Esophagus muscularis mucosa (tissue), 4 donors: ENCODE measurements around the gene TXNL4A. TPM values are rescaled to one million over a fixed set of nuclear protein-coding genes. Genes with fewer than 3 reads are reported as not detected.

ENCODE experiments used
- DNase-seq: peaks from one replicate; pipeline ENCODE4 v3.0.0-alpha.2; 2017; ENCODE audit errors: extremely low spot score
- H3K27ac ChIP-seq, 4 donors: fragments of 200-600 bp; sonication (generic); replicated peaks in 1 of 4; 1 replicate in 3 of 4; 2 replicates in 1 of 4; pipeline ENCODE4 v1.5.1; 2016 to 2019; ENCODE audit warnings: mild to moderate bottlenecking in 1 of 4
- H3K27me3 ChIP-seq, 4 donors: fragments of 200-600 bp; sonication (generic); one replicate each; pipeline versions ENCODE4 v1.5.1 to v1.6.0; 2016 to 2019
- H3K36me3 ChIP-seq, 4 donors: fragments of 200-600 bp; sonication (generic); one replicate each; pipeline ENCODE4 v1.5.1; 2016 to 2019
- H3K4me1 ChIP-seq, 4 donors: fragments of 200-600 bp; sonication (generic); one replicate each; pipeline ENCODE4 v1.5.1; 2016 to 2019
- H3K4me3 ChIP-seq, 4 donors: fragments of 200-600 bp; sonication (generic); 1 replicate in 2 of 4; 2 replicates in 2 of 4; pipeline ENCODE4 v1.5.1; 2016 to 2019; ENCODE audit warnings: mild to moderate bottlenecking in 4 of 4, moderate library complexity in 1 of 4
- H3K9me3 ChIP-seq, 4 donors: fragments of 200-600 bp; sonication (generic); 1 replicate in 3 of 4; 2 replicates in 1 of 4; pipeline ENCODE4 v1.5.1; 2016 to 2019
- CTCF ChIP-seq, 3 experiments: fragments of 200-600 bp in 2 of 3; fragments of 450-650 bp in 1 of 3; sonication (generic) in 2 of 3; IDR thresholded peaks; one replicate each; pipeline ENCODE4 v1.5.1; 2017 to 2019; ENCODE audit warnings: antibody characterized with exemption in 3 of 3, mild to moderate bottlenecking in 2 of 3, moderate library complexity in 1 of 3
- EP300 ChIP-seq: sonication (generic); formaldehyde crosslinking; IDR thresholded peaks from one replicate; pipeline ENCODE4 v1.6.1; 2017; ENCODE audit warnings: antibody characterized with exemption
- POLR2A ChIP-seq: fragments of 450-650 bp; IDR thresholded peaks from one replicate; pipeline ENCODE4 v1.6.1; 2017; ENCODE audit warnings: antibody characterized with exemption, moderate library complexity, mild to moderate bottlenecking, low read depth
- POLR2AphosphoS5 ChIP-seq, 2 donors: sonication (generic); formaldehyde crosslinking; IDR thresholded peaks; one replicate each; pipeline ENCODE4 v1.6.1; 2017; ENCODE audit warnings: antibody characterized with exemption in 2 of 2
- WGBS: methylation state at CpG from one replicate; pipeline ENCODE4 v1.1.5; 2018; 5-methylcytosine and 5-hydroxymethylcytosine counted together
- intact Hi-C: fragments of 100-400 bp; cut with DNase I; formaldehyde crosslinking; loops from one replicate; pipeline ENCODE4 v1.15.1; 2023
- total RNA-seq, 4 donors: library from RNA; depleted of rRNA; stranded (reverse); fragments of >200 nt; gene quantifications; one replicate each; pipeline versions ENCODE4 v1.1.0 to v1.2.1, GENCODE V29; 2016

Gene TXNL4A
- total RNA-seq, 4 donors from 2014 or later: 21.6 to 44.9 (median 38.9) TPM

- Histone ChIP-seq H3K4me1 (peaks cover 0 to 9% (median 0%) of the 10 kb centered on the region in 4 donors), H3K27ac (no peak overlapping the region), H3K36me3 (peaks cover 12 to 57% (median 45%) of the 10 kb centered on the region in 4 donors), H3K27me3 (no peaks in the 10 kb centered on the region), H3K9me3 (no peaks in the 10 kb centered on the region), H3K4me3 (no peak overlapping the region)
- 81% methylated on average over 10 of the region's 14 CpGs for WGBS
- intact Hi-C loops: no loop called here
- no peak for DNase-seq
- no peak for TF ChIP-seq POLR2A
- no peak for TF ChIP-seq EP300
- TF ChIP-seq CTCF (IDR thresholded peaks at IDR 0.05): no peak
- TF ChIP-seq POLR2AphosphoS5 (IDR thresholded peaks at IDR 0.05): no peak
Observed at GRCh38 chr18:79975985-79976680, 12.2 kb downstream of the TXNL4A start.

- no peak for TF ChIP-seq POLR2A
- TF ChIP-seq POLR2AphosphoS5 (IDR thresholded peaks at IDR 0.05): no peak
- TF ChIP-seq EP300: no peak
- no peak for TF ChIP-seq CTCF (IDR thresholded peaks at IDR 0.05)
- H3K27ac ChIP-seq: no peak overlapping the region
- H3K4me1 ChIP-seq: peaks cover 0 to 9% (median 0%) of the 10 kb centered on the region in 4 donors
- H3K27me3 ChIP-seq: no peaks in the 10 kb centered on the region
- intact Hi-C loops: no loop called here
- 85% methylated on average over 4 of the region's 4 CpGs for WGBS
- DNase-seq: no peak
- H3K4me3 ChIP-seq: no peak overlapping the region
- peaks cover 16 to 67% (median 55%) of the 10 kb centered on the region in 4 donors for H3K36me3 ChIP-seq
- no peaks in the 10 kb centered on the region for H3K9me3 ChIP-seq
Observed at GRCh38 chr18:79975043-79975442, 13.3 kb downstream of the TXNL4A start.

GRCh38 chr18:79974025-79974654 lies 14.2 kb downstream of the TXNL4A start:
- TF ChIP-seq CTCF (IDR thresholded peaks at IDR 0.05): no peak
- no peak for TF ChIP-seq EP300
- no peak for TF ChIP-seq POLR2A
- no peak for TF ChIP-seq POLR2AphosphoS5 (IDR thresholded peaks at IDR 0.05)
- WGBS: 91% methylated on average over 4 of the region's 4 CpGs
- Histone ChIP-seq H3K27me3 (no peaks in the 10 kb centered on the region), H3K27ac (no peak overlapping the region), H3K4me3 (no peak overlapping the region), H3K36me3 (peaks cover 17 to 68% (median 56%) of the 10 kb centered on the region in 4 donors), H3K4me1 (peaks cover 0 to 9% (median 0%) of the 10 kb centered on the region in 4 donors), H3K9me3 (no peaks in the 10 kb centered on the region)
- DNase-seq: no peak
- intact Hi-C loops: no loop called here

GRCh38 chr18:79973517-79973916 lies 14.8 kb downstream of the TXNL4A start:
- 94% methylated on average over 16 of the region's 16 CpGs for WGBS
- H3K36me3 ChIP-seq: peaks cover 17 to 67% (median 56%) of the 10 kb centered on the region in 4 donors
- DNase-seq: no peak
- peaks cover 0 to 8% (median 0%) of the 10 kb centered on the region in 4 donors for H3K4me1 ChIP-seq
- TF ChIP-seq POLR2AphosphoS5 (IDR thresholded peaks at IDR 0.05): no peak
- no peak for TF ChIP-seq EP300
- no peak for TF ChIP-seq POLR2A
- TF ChIP-seq CTCF (IDR thresholded peaks at IDR 0.05): no peak
- H3K4me3 ChIP-seq: no peak overlapping the region
- no peak overlapping the region for H3K27ac ChIP-seq
- no peaks in the 10 kb centered on the region for H3K27me3 ChIP-seq
- intact Hi-C loops: no loop called here
- no peaks in the 10 kb centered on the region for H3K9me3 ChIP-seq
